Activated CD4-positive, alpha-beta T cell treated with anti-CD3 and anti-CD28 coated beads, Interleukin-2, amount 50 U/mL, for 1 hour (primary cell): ENCODE measurements around the gene RNF10.

Experiments used
- DNase-seq: peaks from one replicate; pipeline ENCODE4 v3.0.0-alpha.2; 2020

The RNF10 gene

GRCh38 chr12:120618954-120619615 lies 84.9 kb downstream of the RNF10 start:
- DNase-seq: no peak

GRCh38 chr12:120620624-120621023 lies 86.5 kb downstream of the RNF10 start:
- no peak for DNase-seq

- DNase-seq: no peak
Measured at GRCh38 chr12:120625557-120626419, 91.6 kb downstream of the RNF10 start.
